Activated CD8-positive, alpha-beta memory T cell treated with anti-CD3 and anti-CD28 coated beads for 24 hours (primary cell): ENCODE measurements around the gene ATP6V1F.
"Not testable (repeated sequence)": the region's sequence is repeated elsewhere in the genome, so short reads cannot be mapped to it uniquely, and the experiment has no call there.

Experiments used
- DNase-seq: peaks from one replicate; pipeline ENCODE4 v3.0.0-alpha.2; 2020

ATP6V1F gene

DNA sequence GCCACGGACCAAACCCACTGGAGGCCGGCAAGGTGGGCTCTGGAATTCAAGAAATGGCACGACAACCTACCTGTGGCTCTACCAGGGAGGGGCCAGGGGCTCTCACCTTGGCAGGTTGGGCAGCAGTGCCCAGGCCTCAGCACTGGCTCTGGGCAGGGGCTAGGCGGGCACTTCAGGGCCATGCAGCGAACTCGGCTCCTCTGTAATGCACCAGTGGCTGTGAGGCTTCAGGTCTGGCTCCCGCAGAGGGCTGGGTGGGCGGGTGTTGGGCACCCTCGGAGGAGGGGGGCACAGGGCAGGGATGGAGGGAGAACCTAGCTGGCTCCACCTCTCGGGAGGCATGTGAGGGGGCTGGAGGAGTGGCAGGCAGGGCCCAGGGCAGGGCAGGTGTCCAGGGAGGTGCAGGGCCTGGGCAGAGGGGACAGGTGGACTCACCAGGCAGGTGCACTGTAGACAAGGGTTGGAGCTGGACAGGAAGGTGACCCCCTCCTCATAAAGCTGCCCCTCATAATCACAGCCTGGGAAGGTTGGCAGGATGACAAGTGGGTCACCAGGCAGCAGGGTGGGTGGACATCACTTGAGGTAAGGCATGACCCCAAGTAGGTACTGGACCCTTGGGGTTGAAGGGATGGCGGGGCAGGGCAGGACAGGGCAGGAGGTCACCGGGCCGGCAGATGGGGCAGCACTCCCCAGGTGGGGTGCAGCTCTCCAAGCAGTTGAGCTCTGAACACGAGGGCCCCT, 41.1 kb downstream of the ATP6V1F start:
- DNase-seq, result no peak

GRCh38 chr7:128904381-128905197, 41.9 kb downstream of the ATP6V1F start:
- no peak for DNase-seq

DNA sequence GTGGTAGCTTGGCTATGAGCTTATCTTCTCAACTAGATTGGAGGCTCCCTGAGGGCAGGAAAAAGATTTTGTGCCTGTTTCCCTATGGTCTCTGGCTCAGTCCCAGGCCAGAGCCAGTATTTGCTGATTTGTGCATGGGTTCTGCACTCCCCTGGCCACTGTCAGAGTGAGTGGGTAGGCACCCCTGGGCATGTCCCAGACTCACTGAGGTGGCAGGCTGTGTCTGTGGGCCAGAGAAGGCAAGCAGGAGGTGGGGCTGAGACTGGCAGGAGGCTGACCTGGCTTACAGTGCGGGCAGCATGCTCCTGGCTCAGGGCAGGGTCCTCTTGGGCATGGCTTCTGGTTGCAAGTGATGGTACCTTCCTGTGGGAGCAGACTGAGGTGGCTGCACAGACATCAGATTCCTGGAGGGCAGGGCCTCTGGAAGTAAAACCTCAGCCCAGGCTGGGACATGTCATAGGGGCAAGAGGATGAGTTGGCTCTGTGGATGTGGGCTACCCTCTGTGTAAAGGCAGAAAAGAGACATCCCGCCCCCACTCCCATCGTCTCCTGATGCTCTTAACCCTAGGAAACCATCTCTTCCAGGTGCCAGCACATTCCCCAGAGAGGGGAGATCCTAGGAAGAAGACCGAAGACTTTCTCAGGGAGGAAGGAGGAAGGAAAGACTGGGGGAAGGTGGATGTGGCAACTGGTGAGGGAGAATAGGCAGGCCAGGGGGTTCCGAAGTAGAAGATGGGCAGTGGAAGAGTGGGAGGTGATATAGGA, 43.5 kb downstream of the ATP6V1F start:
- no peak for DNase-seq

DNA sequence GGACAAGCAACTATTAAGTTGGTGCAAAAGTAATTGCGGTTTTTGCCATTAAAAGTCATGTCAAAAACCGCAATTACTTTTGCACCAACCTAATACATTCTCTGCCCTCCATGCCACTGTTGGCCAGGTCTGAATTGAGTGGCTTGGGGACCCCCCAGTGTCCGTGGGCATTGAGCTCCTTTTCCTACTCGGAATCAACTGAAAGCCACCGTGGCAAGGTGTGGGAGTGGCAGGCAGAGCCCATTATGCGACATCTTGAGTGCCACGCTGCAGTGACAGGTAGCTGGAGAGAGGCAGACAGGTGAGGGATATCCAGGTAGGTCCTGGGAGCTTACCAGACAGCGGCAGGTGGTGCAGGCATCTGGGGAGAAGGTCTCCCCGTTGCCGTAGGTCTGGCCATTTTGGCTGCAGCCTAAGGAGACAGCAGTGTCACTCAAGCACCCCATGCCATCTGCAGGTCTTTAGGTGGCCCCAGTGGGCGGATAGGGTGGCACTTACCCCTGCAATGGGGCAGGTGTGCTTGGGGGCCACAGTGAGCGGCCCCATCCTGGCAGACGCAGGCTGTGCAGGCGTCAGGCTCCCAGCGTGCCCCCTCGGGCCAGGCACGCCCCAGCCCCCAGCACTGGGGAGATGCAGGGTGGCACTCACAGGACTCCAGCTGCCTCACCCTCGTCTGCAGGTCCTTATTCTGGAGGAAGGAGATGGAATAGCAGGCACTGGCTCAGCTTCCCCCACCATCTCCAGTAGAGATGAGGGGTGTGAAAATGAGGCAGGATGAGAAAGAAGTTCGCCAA, 44.3 kb downstream of the ATP6V1F start:
- DNase-seq, result no peak

DNA sequence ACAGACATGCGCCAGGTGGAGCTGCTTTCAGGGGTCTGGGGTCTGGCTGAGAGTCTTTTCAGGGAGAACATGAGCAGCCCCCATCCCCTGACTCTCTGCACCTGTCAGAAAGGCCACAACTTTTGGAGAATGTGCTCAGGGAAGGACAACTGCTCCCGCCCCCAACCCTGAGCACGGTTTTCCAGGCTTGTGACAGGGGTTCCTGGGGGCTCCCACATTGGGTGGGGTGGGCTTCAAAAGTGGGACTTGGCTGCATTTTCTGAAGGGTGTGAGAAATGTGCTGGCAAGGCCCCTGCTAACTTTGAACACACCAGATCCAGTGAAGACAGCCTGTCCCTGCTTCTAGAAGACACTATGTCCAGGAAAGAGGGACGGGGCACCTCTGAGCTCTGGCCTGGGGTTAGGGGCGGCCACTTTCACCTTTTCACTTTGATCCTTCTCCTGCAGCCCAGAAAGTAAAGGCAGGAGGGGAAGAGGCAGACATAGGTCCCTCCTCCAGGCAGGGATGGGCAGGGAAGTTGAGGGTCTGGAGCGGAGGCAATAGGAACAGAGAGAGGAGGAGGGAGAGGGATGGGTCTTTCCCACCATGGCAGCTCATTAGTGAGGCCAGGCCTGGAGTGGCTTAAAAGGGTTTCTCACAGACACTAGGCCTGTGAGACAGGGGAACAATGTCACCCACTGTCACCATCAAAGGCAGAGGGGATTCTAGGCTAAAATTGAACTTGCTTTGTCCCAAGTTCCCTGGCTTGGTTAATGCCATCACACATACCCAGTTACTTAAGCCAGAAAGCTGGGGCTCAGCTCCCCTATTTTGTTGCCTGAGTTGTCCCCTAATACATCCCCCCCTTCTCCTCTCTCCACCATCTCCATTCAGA, 46.3 kb downstream of the ATP6V1F start:
- no peak for DNase-seq

DNA sequence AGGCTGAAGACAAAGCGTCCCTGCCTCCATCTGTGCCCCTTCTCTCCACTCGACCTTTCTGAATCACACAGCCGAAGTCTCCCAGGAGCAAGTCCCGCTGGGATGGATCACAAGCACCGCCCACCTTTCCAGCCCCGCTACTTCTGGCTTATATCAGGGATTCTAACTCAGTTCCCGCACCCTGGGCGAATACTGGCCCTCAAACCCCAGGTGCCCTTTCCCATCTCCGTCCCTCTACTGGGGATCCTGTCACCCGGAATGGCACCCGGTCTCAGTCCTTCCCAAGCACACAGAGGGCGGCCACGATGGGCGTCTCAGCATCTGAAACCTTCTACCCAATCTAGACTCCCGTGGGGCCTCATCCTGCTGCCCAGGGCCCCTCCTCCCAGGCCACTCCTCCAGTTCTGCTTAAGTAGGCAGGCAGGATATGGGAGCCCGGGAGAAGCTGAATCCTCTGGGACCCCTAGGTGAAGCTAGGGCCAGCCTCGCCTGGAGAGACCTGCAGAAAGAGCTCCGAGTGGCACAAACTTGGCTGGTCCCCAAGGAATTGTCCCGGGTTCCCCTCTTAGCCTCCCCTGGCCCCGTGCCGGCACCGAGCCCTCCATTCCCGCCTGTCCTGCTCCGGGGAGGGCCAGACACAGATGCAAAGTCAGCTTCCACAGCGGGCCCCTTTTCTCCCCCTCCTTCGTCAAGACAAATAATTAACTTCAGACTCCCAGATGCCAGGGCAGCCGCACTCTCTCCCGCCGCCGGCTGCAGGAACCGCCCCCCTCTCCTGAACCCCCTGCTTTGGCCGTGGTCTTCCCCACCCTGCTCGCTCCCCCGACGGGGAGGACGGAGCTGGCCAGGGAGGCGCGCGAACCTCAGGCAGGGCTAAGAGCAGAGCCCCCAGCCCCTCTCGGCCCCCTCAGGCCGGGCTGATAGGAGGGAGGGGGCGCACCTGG, 47.2 kb downstream of the ATP6V1F start:
- DNase-seq, result no peak

DNA sequence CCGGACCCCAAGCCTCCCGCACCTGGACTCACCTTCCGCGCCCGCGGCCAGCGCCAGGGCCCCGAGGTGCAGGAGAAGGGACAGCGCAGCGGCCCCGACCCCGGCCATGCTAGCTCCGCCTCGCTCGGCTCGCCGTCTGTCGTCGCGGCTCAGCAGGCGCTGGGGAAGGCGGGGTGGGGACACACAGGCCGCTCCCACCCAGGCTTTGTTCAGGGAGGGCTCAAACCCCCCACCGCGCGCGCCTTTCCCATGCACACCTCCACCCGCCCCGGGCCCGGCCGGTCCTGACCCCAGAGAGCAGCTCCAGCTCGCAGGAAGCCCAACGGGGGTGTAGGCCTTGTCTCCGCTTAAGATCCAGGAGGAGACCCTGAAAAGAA, 47.9 kb downstream of the ATP6V1F start, which contains the start of gene KCP:
TSS of gene KCP (minus strand) at position 141 of the 377 bp plus-strand sequence. CDS start at position 108, 33 bp downstream.
- no peak for DNase-seq

DNA sequence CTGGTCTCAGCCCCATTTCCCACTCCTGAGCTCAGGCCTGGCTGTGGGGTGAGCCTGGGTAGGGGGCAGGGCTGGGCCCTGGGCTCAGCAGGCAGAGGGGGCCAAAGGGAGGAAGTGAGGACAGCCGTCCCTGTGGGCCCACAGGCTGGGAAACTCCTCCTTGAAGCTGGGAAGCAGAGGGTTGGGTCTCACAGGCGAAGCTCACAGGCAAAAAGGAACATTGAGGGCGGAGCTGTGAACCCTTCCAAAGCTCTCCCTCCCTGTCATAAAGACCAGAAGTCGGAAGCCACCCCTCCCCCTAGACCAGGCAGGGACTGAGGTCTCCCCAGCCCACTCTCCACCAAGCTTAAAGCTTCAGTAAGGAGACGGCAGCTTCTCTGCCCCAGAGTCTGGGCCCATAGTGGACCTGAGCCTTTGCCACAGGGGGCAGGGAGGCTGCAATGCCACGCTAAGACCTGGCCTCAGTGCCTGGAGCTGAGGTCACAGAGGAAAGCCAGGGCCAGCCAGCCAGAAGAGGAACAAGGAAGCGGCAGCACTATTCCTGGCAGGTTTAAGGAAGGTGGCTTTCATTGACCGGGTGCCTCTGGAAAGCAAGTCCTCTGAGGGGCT, 48.9 kb downstream of the ATP6V1F start:
- DNase-seq, result no peak

DNA sequence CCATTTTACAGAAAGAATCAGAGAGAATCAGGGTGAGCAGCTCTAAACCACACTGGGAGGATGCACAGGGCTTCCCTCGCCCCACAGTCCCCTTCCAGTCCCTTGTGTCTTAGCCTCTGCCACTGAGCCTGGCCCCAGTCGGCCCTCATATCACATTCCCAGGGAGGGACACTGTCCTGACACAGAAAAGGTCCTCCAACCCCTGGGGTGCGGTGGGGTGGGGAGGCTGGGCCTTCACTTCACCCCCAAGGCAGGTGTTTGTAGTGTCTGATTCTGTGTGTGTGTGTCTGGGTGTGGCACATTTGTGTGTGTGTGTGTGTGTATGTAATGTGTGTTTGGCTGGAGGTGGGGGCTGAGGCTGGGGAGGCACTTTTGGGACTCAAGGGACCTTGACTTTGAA, 49.6 kb downstream of the ATP6V1F start:
- DNase-seq, result no peak

DNA sequence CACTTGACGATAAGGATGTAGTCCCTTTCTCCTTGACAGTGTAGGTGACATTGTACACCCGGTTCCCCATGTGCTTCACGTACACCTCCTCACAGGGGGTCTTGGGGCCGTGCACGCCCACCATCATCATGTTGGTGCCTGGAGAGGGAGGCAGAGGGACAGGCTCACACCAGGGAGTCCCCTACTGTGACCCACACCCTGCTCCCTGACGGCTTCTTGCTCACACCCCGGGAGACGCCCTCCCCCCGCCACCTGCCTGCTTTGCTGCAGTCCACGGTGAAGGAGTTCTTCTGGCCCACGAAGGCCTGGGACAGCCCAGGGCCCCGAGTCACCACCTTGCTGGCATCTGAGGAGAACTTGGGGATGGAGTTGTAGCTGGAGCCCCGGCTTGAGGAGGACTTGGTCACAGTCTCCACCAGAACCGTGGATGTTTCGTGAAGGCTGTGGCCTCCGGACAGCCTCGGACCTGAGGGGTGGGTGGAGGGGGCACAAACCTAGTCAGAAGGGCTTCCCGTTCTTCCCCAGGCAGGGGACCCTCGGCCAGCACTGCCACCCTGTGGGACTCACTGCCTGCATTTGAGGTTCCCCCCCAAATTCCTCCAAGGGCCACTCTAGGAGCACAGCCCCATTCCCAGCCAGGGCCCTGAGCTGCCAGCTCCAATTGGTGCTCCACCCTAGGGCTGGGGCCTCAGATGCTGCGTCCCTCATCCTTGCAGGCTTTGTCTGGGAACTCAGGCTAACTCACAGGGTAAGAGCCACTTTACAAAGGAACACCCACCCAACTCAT, 50.2 kb downstream of the ATP6V1F start:
- not testable (repeated sequence) for DNase-seq

DNA sequence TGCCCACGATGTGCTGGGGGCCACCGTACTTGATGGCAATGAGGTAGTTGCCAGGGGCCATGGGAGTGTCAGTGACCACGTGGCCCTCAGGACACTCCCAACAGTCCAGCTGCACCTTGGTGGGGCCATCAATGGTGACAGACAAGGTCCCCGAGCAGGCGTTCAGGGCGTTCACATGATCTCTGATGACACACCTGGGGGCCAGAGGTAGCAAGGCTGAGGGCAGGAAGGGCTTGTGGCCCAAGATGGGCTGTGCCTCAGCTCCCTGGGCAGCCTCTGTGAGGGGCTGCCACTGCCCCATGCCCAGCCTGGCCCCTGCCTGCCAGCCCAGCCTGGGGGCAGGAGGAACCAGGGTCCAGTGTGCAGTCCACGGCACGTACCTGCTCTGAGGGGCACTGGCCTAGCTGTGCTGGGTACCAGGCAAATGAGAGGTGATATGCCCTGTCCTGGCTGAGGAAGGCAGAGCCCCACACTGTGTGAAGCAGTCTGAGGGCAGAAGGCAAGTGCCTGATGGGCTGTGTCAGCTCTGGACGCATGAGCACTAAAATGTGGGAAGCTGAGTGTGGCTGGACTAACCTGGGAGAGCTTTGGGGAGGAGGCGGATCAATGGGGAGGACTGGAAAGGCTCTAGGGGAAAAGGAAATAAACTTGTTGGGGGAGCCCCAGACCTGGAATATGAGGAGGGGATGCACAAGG, 51.4 kb downstream of the ATP6V1F start:
- no peak for DNase-seq

DNA sequence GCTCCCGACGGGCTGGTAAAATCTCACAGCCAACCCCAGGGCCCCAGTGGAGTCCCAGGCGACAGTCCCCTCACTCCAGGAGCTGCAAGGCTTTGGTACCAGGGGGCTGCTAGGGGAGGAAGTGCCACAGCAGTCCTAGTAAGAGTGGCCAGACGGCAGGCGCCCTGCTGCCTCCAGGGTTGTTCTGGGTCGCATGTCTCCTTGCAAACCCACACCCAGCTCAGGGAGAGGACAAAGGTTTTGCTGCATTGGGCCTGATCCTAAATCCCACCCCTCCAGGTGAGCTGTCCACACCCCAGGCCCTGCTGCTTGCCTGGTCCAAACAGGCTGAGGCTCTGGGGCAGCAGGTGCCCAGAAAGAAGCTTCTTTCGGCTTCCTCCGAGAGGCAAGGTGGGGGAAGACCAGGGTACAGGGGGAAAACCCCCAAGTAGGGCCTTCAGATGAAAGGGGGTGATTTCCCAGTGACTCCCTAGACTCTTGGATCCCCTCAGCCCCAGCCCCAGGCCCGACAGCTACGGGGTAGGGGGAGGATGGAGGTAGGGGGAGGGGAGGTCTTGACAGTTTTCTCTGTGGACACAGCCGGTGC, 52.0 kb downstream of the ATP6V1F start:
- no peak for DNase-seq

DNA sequence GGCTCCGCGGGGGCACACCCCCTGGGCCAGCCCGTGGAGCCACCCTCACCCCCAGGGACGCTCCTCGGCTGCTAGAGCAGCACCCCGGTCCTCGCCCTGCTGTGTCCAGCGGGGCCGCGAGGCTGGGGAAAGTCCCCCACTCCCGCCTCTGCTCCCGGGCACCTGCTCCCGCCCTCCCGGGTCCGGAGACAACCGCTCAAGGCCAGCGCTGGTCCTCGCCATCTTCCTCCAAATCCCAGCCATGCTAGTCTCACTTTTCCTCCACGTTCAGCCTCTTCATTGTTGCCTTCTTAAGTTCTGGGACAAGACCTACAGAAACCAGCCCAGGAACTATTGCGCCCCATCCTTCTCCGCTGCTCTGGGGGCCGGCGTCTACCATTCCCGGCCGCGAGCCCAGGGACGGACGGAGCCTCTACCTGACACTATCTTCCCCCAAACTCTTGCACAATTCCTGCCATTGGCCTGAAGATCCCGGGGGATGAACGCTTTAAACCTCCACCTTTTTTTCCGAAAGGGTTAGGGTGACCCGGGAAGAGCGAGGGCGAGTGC, 52.7 kb downstream of the ATP6V1F start:
- DNase-seq, result no peak
